ENCODE data around the gene RGPD4. TPM values are rescaled to one million over a fixed set of nuclear protein-coding genes. Genes with fewer than 3 reads are reported as not detected.

Gene RGPD4
- total RNA-seq, 1 donor from 2014 or later = 2.2 TPM

GRCh38 chr2:107927034-107927534, 100.4 kb downstream of the RGPD4 start:
- no peak for DNase-seq (ENCODE audit: low spot score)

- DNase-seq (ENCODE audit: low spot score) = peak; percentile 82
Observed at GRCh38 chr2:107931412-107931811, 104.7 kb downstream of the RGPD4 start.

- peak; percentile 90 for DNase-seq (ENCODE audit: low spot score)
Observed at GRCh38 chr2:107932488-107932887, 105.8 kb downstream of the RGPD4 start.

GRCh38 chr2:107932979-107933378, 106.3 kb downstream of the RGPD4 start:
- DNase-seq (ENCODE audit: low spot score) = peak; percentile 70

DNA sequence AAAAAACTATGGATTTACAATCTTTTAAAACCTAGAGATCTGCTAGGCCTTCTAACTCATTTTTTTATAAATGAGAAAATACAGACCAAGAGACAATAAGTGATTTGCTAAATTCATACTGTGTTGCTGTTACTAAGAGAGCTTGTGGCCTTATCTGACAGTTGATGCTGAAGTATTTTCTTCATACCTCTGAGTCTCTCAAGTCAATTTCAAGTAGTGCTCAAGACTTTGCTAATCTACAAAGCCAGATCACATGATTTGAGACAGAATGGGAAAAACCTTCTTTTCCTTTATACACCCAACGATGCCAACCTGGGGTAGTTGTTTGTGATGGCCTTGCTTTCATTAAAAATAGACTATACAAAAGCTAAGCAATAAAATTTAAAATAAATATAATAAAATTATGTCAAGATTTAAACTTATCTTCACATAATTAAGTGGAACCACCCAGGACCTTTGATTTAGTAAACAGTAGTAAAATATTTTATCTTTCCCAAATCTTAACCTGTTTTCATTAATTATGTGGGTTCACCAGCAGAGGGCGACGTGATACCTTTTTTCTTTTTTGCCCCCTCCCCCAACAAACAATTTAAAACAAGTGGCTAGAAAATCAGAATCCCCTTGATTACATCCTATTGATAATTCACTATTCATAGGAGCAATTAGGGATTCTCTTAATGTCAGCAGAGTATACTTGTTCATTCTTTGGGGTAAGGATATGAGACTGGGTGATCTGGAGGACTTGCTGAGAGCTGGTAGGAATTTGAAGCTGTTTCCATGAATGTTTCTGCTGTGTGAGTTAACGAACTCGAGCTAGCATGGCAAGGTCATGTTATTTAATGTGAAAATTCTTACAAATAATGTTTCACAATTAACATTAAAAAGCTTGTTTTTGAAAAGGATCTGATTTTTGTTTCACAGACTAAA, 110.0 kb downstream of the RGPD4 start:
- no peak for DNase-seq (ENCODE audit: low spot score)

Other genes with a start within 250 kb of the RGPD4 start
- gene SLC5A7, start 159.6 kb downstream of the RGPD4 start, total RNA-seq (ENCODE audit: insufficient read depth, low replicate concordance) = 5.3 TPM

Data from umbilical cord (tissue), 2 donors.